Adrenal gland (tissue), 12 donors: ENCODE results near the gene POFUT1. TPM values are rescaled to one million over a fixed set of nuclear protein-coding genes. Genes with fewer than 3 reads are reported as not detected.

Source experiments
- DNase-seq, 7 donors: peaks; one replicate each; pipeline ENCODE4 v3.0.0-alpha.2; 2019 to 2020
- H3K27ac ChIP-seq, 5 donors: fragments of 200-600 bp; sonication (generic) in 4 of 5; 1 replicate in 3 of 5; 2 replicates in 2 of 5; pipeline versions ENCODE4 v1.5.1 to v1.8.0; 2016 to 2020; ENCODE audit warnings: mild to moderate bottlenecking in 1 of 5
- H3K27me3 ChIP-seq: fragments of 200-600 bp; 2 replicates; pipeline ENCODE4 v1.8.0; 2021
- H3K36me3 ChIP-seq, 2 donors: fragments of 200-600 bp; replicated peaks in 1 of 2; 1 replicate in 1 of 2; 2 replicates in 1 of 2; pipeline versions ENCODE4 v1.5.1 to v1.8.0; 2018 to 2022
- H3K4me1 ChIP-seq, 2 donors: fragments of 200-600 bp; replicated peaks in 1 of 2; 1 replicate in 1 of 2; 2 replicates in 1 of 2; pipeline versions ENCODE4 v1.5.1 to v1.8.0; 2018 to 2021
- H3K4me3 ChIP-seq, 4 donors: fragments of 200-600 bp; sonication (generic) in 3 of 4; one replicate each; pipeline ENCODE4 v1.5.1; 2016 to 2018
- H3K9me3 ChIP-seq, 3 donors: fragments of 200-600 bp; sonication (generic) in 1 of 3; replicated peaks in 1 of 3; 1 replicate in 2 of 3; 2 replicates in 1 of 3; pipeline versions ENCODE4 v1.5.1 to v1.8.0; 2016 to 2021
- POLR2A ChIP-seq, 2 donors: fragments of 450-650 bp; IDR thresholded peaks; one replicate each; pipeline ENCODE4 v1.6.1; 2017; ENCODE audit warnings: antibody characterized with exemption in 2 of 2, mild to moderate bottlenecking in 2 of 2, moderate library complexity in 1 of 2
- WGBS, 4 donors: extraction: QIAGEN DNeasy Blood & Tissue Kit in 2 of 4; methylation state at CpG; one replicate each; pipeline versions ENCODE4 v1.1.5 to v1.1.7; 2013 to 2017; 5-methylcytosine and 5-hydroxymethylcytosine counted together
- intact Hi-C, 2 donors: fragments of 100-400 bp; cut with DNase I; formaldehyde crosslinking; loops; one replicate each; pipeline versions ENCODE4 v1.14.1 to v1.15.0; 2022 to 2023
- polyA plus RNA-seq, 3 donors: library from polyadenylated mRNA; stranded (reverse); fragments of 200-250 nt in 2 of 3; fragments of 350-450 nt in 1 of 3; fragmentation: Illumina TruSeq in 1 of 3; extraction: RNeasy Lipid Tissue Mini Kit (QIAGEN cat#74804) in 1 of 3; gene quantifications; one replicate each; pipeline ENCODE4 v1.2.3, GENCODE V29; 2013 to 2014
- total RNA-seq, 9 donors: library from RNA; depleted of rRNA in 4 of 9; stranded (reverse); fragments of >200 nt in 4 of 9; fragments of 120-200 nt in 1 of 9; fragmentation: NEBNext Ultra II Directional in 1 of 9; extraction: Animal tissue kit (Norgen Biotek cat#: 25700) in 1 of 9; gene quantifications; one replicate each; pipeline versions ENCODE4 v1.1.0 to v1.2.4, GENCODE V29; 2013 to 2023
- TF ChIP-seq, protein P1 (sequence below), 6 experiments: fragments of 450-650 bp in 4 of 6; fragments of 200-600 bp in 2 of 6; sonication (generic) in 1 of 6; IDR thresholded peaks; 1 replicate in 5 of 6; 2 replicates in 1 of 6; pipeline versions ENCODE4 v1.5.1 to v1.8.0; 2016 to 2021; ENCODE audit warnings: antibody characterized with exemption in 6 of 6, mild to moderate bottlenecking in 2 of 6, moderate library complexity in 1 of 6
- donor health status: healthy with polysubstance abuse.
- donor health status: Bipolar disorder and iron deficiency.
- donor health status: DM: yes; HTN: yes; CAD: no.
- donor health status: DM: no; HTN: no; CAD: no.
- donor health status: DM: no; HTN: no; CAD: no.
- donor health status: DM: yes; HTN: yes; CAD: no.

POFUT1 gene
- total and polyA plus RNA-seq, 12 donors: 8.5 to 45.5 (median 27.7) TPM

DNA sequence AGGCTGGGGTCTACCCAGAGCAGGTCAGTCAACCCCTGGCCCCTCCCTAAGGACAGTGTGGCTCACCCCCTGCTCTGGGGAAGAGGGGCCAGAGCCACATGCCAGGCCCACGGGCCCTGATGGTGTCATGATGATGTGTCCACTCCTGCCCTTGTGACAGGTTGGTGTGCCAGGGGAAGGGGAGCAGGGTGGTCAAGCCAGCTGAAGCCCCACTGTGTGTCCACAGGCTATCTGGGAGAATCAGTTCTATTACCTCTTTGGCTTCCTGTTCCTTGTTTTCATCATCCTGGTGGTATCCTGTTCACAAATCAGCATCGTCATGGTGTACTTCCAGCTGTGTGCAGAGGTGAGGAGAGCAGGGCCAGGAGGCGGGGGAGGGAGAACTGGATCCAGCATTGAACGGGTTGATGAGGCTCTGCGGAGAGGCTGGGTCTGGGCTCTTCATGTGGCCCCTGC is 47.9 kb upstream of the POFUT1 start:
- WGBS, 4 donors: 50 to 94% (median 82%) methylated on average over 2 to 5 of the region's 5 CpGs
- TF ChIP-seq POLR2A (IDR thresholded peaks at IDR 0.05): no peak
- peaks cover 0 to 71% of the 10 kb centered on the region in 2 donors for H3K36me3 ChIP-seq
- H3K27ac ChIP-seq: no peak overlapping the region
- intact Hi-C loops: no loop called here
- peaks cover 8 to 11% of the 10 kb centered on the region in 2 donors for H3K4me1 ChIP-seq
- no peak overlapping the region for H3K4me3 ChIP-seq
- no peaks in the 10 kb centered on the region for H3K27me3 ChIP-seq
- no peaks in the 10 kb centered on the region for H3K9me3 ChIP-seq
- peak in 1 of 7 donors; percentile 33 for DNase-seq

DNA sequence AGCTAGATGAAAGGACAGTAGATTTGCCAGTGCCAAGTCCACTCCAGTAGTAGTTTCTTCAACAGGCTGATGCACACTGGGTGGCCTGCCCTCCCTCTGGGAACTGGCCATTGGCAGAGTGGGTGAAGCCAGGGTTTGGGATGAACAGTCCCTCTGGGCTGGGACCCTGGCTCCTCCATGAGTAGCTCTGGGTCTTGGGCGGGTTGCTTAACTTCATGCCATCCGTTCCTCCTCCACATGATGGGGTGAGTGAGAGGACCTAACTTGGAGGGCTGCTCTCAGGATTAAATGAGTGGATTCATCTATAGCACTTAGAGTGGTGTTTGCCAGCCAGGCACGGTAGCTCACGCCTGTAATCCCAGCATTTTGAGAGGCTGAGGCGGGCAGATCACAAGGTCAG is 47.3 kb upstream of the POFUT1 start:
- Histone ChIP-seq H3K27ac (no peak overlapping the region), H3K4me1 (peaks cover 5% of the 10 kb centered on the region in 2 donors), H3K36me3 (peaks cover 0 to 77% of the 10 kb centered on the region in 2 donors), H3K9me3 (no peaks in the 10 kb centered on the region), H3K4me3 (no peak overlapping the region), H3K27me3 (no peaks in the 10 kb centered on the region)
- peak in 2 of 7 donors; percentile 3 to 34 for DNase-seq
- TF ChIP-seq, protein P1, sequence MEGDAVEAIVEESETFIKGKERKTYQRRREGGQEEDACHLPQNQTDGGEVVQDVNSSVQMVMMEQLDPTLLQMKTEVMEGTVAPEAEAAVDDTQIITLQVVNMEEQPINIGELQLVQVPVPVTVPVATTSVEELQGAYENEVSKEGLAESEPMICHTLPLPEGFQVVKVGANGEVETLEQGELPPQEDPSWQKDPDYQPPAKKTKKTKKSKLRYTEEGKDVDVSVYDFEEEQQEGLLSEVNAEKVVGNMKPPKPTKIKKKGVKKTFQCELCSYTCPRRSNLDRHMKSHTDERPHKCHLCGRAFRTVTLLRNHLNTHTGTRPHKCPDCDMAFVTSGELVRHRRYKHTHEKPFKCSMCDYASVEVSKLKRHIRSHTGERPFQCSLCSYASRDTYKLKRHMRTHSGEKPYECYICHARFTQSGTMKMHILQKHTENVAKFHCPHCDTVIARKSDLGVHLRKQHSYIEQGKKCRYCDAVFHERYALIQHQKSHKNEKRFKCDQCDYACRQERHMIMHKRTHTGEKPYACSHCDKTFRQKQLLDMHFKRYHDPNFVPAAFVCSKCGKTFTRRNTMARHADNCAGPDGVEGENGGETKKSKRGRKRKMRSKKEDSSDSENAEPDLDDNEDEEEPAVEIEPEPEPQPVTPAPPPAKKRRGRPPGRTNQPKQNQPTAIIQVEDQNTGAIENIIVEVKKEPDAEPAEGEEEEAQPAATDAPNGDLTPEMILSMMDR (IDR thresholded peaks at IDR 0.05): no peak
- TF ChIP-seq POLR2A (IDR thresholded peaks at IDR 0.05): no peak
- intact Hi-C loops: no loop called here
- 90 to 100% (median 98%) methylated on average over 1 to 5 of the region's 5 CpGs for whole genome bisulfite sequencing, 4 donors

DNA sequence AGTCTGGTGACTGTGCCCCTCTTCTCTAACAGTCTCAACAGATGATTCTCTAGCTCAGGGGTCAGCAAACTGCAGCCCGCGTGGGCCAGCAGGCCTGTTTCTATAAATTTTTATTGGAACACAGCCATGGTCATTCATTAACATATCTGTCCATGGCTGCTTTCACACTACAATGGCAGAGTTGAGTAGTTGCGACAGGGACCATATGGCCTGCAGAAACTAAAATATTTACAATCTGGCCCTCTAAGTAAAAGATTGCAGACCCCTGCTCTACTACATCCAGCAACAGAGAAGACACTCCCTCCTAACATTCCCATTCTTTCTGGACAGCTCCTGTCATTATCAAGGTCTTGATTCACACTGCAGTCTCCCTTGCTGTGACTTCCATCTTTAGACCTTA is 45.3 kb upstream of the POFUT1 start:
- WGBS, 4 donors: 53 to 88% (median 69%) methylated on average over 3 of the region's 3 CpGs
- Histone ChIP-seq H3K4me3 (no peak overlapping the region), H3K27ac (no peak overlapping the region), H3K36me3 (peaks cover 0 to 91% of the 10 kb centered on the region in 2 donors), H3K4me1 (no peaks in the 10 kb centered on the region), H3K9me3 (no peaks in the 10 kb centered on the region), H3K27me3 (no peaks in the 10 kb centered on the region)
- no peak for TF ChIP-seq POLR2A (IDR thresholded peaks at IDR 0.05)
- TF ChIP-seq, protein P1 (IDR thresholded peaks at IDR 0.05): no peak
- no peak for DNase-seq
- intact Hi-C loops: no loop called here

DNA sequence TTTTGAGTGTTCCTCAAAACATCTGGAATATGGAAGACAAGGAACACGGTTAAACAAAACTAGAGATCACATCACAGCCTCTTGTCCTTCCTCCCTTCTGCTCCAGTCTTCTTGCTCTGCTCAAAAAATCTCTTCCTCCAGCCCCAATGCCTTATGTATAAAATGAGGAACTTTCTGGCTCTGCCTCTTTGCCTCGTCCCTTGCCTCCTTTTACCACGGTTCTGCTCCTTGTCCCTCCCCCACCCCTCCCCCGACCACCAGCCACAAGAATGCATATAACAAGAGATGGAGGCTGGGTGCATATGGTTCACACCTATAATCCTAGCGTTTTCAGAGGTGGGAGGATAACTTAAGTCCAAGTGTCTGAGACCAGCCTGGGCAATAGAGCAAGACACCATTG is 43.7 kb upstream of the POFUT1 start:
- no peaks in the 10 kb centered on the region for H3K9me3 ChIP-seq
- H3K36me3 ChIP-seq: peaks cover 0 to 75% of the 10 kb centered on the region in 2 donors
- H3K4me1 ChIP-seq: no peaks in the 10 kb centered on the region
- H3K27me3 ChIP-seq: no peaks in the 10 kb centered on the region
- H3K27ac ChIP-seq: no peak overlapping the region
- WGBS, 4 donors: 82 to 87% (median 83%) methylated on average over 5 of the region's 5 CpGs
- no peak for TF ChIP-seq POLR2A (IDR thresholded peaks at IDR 0.05)
- TF ChIP-seq, protein P1 (IDR thresholded peaks at IDR 0.05): no peak
- intact Hi-C loops: no loop called here
- H3K4me3 ChIP-seq: no peak overlapping the region
- no peak for DNase-seq
